H7 (cell line): ENCODE results near the gene CLEC2A. TPM values are rescaled to one million over a fixed set of nuclear protein-coding genes. Genes with fewer than 3 reads are reported as not detected.
"Not testable (repeated sequence)": the region's sequence is repeated elsewhere in the genome, so short reads cannot be mapped to it uniquely, and the experiment has no call there.

Experiments
- DNase-seq: peaks from one replicate; pipeline ENCODE4 v3.0.0; 2012
- H3K27me3 ChIP-seq: 2 replicates; pipeline ENCODE4 v1.6.0; 2011; ENCODE audit warnings: mild to moderate bottlenecking, low read length; ENCODE audit not compliant: control insufficient read depth, insufficient read depth
- H3K36me3 ChIP-seq: replicated peaks from 2 replicates; pipeline ENCODE4 v1.5.1; 2011; ENCODE audit warnings: low read length; ENCODE audit not compliant: control insufficient read depth, insufficient read depth
- H3K4me3 ChIP-seq: 2 replicates; pipeline ENCODE4 v1.5.1; 2011; ENCODE audit warnings: low read depth, mild to moderate bottlenecking, control low read depth, low read length, moderate library complexity; ENCODE audit not compliant: insufficient read depth
- total RNA-seq: library from RNA; depleted of rRNA; stranded (reverse); fragments of >200 nt; shearing (Covaris generic); gene quantifications from 2 replicates; pipeline ENCODE4 v1.2.3, GENCODE V29; 2014

Gene CLEC2A
- total RNA-seq, 1 experiment from 2014 or later = not detected

DNA sequence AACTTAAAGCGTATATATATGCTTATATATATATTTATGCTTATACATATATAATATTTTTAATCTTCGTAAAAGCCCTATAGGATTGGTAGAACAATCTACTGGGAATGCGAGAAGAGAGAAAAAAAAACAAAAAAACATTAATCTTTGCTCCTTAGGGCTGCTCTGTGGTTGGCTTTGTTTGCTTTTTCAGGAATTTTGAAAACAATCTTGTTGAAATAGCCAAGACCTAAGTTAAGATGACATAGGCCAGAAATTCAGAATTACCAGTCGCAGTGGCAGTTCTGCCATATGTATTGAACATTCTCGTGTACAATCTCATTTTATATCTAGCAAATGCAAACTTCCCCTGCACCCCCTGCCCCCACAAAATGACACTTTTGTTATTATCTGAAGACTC, 50.2 kb downstream of the CLEC2A start:
- DNase-seq = no peak
- Histone ChIP-seq H3K27me3 (no peaks in the 10 kb centered on the region), H3K4me3 (no peak overlapping the region), H3K36me3 (no peaks in the 10 kb centered on the region)

DNA sequence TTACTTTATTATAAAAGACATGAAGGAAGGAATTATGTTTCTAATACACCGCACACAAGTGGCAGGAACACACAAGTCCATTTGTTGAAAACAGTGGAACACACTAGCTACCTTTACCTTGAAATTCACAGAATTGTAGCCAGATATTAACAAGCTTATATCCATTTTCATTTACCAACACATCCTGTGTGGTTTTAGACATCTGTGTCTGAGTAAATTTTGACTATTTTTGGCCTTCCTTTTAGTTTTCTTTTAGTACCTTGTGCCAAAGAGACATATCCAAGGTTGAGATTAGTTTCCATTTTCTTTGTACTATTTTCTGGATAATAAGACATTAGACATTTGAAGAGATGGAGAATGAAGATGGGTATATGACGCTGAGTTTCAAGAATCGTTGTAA, 50.9 kb downstream of the CLEC2A start, which contains the start of gene KLRF2:
TSS of gene KLRF2 (plus strand) at position 244 of the 400 bp plus-strand sequence. CDS start at position 351, 107 bp downstream.
- Histone ChIP-seq H3K4me3 (no peak within 1 kb of the TSS), H3K36me3 (no peaks in the 10 kb centered on the region), H3K27me3 (no peaks in the 10 kb centered on the region)
- no peak for DNase-seq

DNA sequence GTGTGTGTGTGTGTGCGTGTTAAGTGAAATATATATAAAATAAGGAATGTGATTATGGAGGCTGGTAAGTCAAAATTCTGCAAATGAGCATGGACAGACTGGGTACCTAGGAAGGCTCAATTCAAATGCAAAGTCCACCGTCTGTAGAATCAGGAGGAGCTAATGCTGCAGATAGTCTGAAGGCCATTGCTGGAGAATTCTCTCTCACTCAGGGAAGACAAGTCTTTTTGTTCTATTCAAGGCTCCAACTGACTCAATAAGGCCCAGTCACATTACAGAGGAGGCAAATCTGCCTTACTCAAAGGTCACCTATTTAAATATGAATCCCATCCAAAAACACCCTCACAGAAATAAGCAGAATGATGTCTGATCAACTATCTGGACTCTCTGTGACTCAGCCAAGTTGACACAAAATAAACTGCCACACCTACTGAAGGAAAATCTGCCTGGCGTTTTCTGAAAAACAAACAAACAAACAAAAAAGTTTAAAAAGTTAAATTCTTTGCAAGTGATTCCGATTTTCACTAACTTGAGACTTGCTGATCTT, 51.6 kb downstream of the CLEC2A start:
- Histone ChIP-seq H3K4me3 (no peak overlapping the region), H3K36me3 (no peaks in the 10 kb centered on the region), H3K27me3 (no peaks in the 10 kb centered on the region)
- DNase-seq = no peak

DNA sequence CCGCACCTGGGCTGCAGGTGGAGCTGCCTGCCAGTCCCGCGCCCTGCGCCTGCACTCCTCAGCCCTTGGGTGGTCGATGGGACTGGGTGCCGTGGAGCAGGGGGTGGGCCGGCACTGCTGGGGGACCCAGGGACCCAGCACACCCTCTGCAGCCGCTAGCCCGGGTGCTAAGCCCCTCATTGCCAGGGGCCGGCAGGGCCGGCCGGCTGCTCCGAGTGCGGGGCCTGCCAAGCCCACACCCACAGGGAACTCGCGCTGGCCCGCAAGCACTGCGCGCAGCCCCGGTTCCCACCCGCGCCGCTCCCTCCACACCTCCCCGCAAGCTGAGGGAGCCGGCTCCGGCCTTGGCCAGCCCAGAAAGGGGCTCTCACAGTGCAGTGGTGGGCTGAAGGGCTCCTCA, 56.0 kb downstream of the CLEC2A start:
- not testable (repeated sequence) for H3K4me3 ChIP-seq, DNase-seq, H3K27me3 ChIP-seq, H3K36me3 ChIP-seq

DNA sequence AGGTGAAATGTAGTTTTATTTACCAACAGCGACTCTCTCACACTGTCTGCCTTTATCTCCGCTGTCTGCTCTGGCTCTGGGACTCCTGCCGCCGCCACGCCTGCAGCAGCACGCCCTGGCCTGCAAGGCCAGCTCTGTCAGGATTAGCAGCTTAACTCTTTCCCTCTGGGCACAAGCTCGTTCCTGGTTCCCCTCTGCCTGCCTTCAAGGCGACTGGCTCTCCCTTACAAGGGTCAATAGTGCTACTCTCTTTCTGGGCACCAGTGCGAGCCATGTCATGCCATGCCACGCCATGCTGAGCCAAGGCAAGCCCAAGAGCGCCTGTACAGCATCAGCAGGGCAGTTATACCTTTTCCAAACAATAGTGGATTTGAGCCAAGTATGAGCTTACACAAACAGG, 59.4 kb downstream of the CLEC2A start:
- Histone ChIP-seq H3K27me3 (no peaks in the 10 kb centered on the region), H3K36me3 (no peaks in the 10 kb centered on the region), H3K4me3 (no peak overlapping the region)
- DNase-seq = no peak

DNA sequence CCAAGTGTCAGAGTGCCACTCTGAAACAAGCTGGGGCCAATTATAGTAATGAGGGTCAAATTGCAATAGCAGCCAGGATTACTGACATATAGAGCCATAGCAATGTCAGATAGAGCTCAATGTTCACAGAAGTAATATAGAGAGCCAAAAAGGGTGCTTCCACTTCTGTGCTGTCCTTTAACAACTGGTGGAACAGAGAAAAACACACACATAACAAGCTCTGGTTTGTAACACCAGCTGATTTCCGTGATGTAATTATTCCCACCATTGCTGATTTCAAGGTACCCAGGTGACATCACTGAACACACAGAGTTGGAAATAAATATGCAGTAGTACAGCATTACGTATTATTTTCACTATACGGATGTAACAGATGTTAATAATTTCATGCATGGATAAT, 60.0 kb downstream of the CLEC2A start:
- no peak overlapping the region for H3K4me3 ChIP-seq
- H3K27me3 ChIP-seq = no peaks in the 10 kb centered on the region
- H3K36me3 ChIP-seq = no peaks in the 10 kb centered on the region
- no peak for DNase-seq

DNA sequence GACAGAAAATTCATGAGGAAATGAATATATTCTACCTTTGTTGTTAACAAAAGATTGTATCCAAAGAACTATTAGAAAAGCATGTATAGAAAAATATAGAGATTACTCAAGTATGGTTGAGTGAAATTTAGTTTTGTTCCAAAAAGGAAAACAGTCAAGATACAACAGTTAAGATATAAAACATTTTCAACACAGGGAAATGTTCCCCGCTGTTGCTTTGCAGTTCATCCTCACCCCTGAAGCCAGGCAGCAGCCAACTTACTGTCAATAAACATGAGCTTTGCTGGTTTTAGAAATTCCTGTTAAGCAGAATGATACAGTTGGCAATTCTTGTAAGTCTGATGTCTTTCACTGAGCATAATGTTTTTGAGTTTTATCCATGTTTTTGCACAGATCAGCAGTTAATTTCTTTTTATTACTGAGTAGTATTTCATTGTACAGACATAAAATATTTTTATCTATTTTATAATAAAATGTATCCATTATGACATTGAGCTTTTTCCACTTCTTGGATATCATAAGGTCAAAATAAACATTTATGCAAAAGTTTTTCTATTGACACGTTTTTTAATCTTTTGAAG, 61.8 kb downstream of the CLEC2A start:
- Histone ChIP-seq H3K4me3 (no peak overlapping the region), H3K36me3 (no peaks in the 10 kb centered on the region), H3K27me3 (no peaks in the 10 kb centered on the region)
- no peak for DNase-seq

DNA sequence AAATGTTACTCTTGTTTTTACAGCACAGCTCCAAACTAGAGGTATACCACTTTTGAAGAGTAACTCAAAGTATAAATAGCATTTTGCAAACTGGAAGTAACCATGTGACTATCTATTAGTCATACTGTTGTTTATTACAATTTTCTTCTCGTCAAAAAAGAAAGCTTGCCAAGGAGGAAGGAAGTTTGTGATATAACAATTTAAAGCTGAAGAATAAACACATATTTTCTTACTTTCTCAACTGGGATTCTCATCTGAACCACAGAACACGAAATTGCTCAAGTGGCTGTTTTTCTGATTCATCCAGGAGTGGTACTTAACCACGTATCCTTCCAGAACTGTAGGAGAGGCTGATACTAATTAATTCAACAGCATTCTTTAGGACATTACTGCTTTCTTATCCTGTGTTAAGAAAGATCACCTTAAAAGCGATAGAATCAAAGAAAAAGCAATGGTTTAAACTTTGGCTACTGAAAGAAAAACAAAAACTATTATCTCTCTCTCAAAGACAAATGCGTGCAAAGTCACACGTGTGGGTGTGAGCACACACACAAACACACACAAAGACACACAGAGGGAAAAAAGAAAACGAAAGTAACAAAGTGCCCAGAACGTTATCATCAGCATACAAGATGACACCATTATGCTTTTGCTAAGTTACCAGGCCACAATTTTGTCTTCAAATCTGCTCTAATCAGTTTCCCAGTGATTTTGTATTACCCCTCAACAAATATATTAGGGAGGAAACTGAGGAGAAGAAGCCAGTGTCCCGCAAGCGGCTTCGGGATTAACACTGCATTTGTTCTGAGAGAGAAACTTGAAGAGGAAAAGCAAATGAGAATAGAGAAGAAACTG, 62.6 kb downstream of the CLEC2A start, which contains the start of gene CLEC2B:
TSS of gene CLEC2B (minus strand) at position 48 of the 855 bp plus-strand sequence.
- Histone ChIP-seq H3K4me3 (no peak within 1 kb of the TSS), H3K27me3 (no peaks in the 10 kb centered on the region), H3K36me3 (no peaks in the 10 kb centered on the region)
- DNase-seq = no peak

DNA sequence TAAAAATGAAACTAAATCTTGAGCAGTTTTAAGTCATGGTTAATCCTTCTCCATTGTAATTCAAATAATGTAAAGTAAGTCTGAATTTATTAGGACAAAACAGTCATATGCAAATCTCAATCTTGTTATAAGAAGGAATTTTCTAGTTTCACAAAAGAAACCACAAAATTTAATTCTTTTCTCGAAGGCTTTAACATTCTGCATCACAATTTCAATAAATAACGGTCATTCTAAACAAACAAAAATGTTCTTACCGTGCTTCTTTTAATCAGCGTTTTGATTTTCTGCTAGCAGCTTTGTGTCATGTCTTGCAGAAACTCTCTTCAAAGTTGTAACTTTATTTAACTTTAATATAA, 63.2 kb downstream of the CLEC2A start:
- H3K27me3 ChIP-seq = no peaks in the 10 kb centered on the region
- DNase-seq = no peak
- H3K4me3 ChIP-seq = no peak overlapping the region
- no peaks in the 10 kb centered on the region for H3K36me3 ChIP-seq

DNA sequence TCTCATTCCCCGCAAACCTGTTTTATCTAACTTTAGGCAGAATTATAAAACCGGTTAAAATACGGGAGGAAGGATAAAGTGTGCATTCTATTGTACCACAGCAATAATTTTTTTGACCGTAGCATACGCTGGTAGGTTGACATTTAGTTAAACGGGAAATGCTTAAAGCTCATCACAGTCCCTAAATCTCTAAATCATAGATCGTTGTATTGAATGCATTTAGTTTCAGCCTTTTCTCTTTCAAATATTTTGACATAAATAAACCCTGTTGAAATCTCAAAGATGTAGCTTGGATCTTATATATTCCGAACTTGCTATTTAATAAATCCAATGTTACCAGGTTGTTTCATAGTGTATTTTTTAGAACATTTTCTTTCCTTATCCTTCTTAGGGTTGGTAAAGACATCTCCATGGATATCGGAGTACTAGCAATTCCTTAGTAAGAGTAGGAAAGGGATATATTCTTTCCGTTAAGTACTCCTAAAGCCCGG, 63.8 kb downstream of the CLEC2A start:
- no peak overlapping the region for H3K4me3 ChIP-seq
- no peaks in the 10 kb centered on the region for H3K27me3 ChIP-seq
- DNase-seq = no peak

DNA sequence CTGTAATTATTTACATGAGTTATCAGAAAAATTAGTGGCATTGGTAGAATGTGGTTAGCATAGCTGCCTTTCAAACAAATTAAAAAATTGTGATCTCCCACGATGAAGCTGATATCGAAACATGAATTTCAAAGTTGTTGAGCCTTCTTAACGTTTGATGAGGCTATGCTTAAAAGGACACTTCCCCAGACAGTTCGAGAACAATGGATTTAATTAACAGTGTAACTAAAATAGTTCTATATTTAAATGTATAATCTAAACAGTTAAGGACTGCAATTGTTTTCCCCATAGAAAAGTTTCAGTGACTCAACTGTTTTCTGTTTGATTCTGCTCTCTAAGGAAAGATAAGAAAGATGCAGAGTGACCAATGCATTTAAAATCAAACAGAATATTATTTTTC, 64.6 kb downstream of the CLEC2A start:
- DNase-seq = no peak
- Histone ChIP-seq H3K4me3 (no peak overlapping the region), H3K36me3 (no peaks in the 10 kb centered on the region), H3K27me3 (no peaks in the 10 kb centered on the region)

More for the DNA sequence above, 63.8 kb downstream of the CLEC2A start:
- no peaks in the 10 kb centered on the region for H3K36me3 ChIP-seq

DNA sequence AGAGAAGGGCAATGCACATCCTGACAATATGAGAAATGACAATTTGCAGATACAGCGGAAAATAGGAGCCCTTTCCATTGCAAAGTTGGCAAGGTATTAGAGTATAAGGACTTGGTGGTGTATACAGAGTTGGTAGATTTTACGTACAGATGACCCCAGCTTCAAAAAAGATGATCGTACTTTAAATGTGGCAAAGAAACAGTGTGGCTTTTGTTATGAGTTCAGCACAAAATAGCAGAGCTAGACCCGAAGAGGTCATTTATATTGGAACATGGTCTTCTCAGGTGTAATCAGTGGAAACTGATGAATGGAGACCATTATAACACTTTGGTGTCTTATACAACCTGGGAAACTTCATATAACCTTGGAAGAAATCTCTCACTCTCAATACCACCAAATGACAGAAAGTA, 65.3 kb downstream of the CLEC2A start:
- Histone ChIP-seq H3K36me3 (no peaks in the 10 kb centered on the region), H3K4me3 (no peak overlapping the region), H3K27me3 (no peaks in the 10 kb centered on the region)
- DNase-seq = no peak

DNA sequence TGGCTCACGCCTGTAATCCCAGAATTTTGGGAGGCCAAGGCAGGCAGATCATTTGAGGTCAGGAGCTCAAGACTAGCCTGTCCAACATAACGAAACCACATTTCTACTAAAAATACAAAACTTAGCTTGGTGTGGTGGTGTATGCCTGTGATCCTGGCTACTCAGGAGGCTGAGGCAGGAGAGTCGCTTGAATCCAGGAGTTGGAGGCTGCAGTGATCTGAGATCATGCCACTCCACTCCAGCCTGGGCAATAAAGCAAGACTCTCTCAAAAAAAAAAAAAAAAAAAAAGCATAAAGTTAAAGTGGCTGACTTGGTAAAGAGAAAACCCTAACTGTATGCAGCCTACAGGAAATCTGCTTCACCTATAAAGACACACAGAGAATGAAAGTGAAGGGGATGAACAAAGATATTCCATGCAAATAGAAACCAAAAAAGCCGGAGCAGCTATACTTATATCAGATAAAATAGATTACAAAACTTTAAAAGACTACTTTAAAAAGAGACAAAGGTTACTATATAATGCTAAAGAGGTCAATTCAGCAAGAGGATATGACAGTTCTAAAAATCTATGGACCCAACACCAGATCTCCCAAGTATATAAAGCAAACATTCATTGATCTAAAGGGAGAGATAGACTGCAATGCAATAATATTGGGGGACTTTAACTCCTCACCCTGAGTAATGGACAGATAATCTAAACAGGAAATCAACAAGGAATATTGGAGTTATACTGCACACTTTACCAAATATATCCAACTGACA, 67.1 kb downstream of the CLEC2A start:
- no peak overlapping the region for H3K4me3 ChIP-seq
- no peak for DNase-seq
- H3K36me3 ChIP-seq = no peaks in the 10 kb centered on the region
- no peaks in the 10 kb centered on the region for H3K27me3 ChIP-seq
